GM06990 (cell line): ENCODE data around the gene TNRC6C.

Experiments used
- DNase-seq: peaks from one replicate; pipeline ENCODE4 v3.0.0-alpha.2; 2011; ENCODE audit not compliant: insufficient read length; ENCODE audit errors: extremely low read depth
- H3K27me3 ChIP-seq: replicated peaks from 2 replicates; pipeline ENCODE4 v1.6.0; 2011; ENCODE audit warnings: low read length; ENCODE audit not compliant: control insufficient read depth, insufficient read depth
- H3K36me3 ChIP-seq: 2 replicates; pipeline ENCODE4 v1.5.1; 2011; ENCODE audit warnings: low read length; ENCODE audit not compliant: control insufficient read depth, insufficient read depth
- H3K4me3 ChIP-seq: replicated peaks from 2 replicates; pipeline ENCODE4 v1.5.1; 2011; ENCODE audit warnings: low read depth, mild to moderate bottlenecking, control low read depth, low read length
- CTCF ChIP-seq: IDR thresholded peaks from 2 replicates; pipeline ENCODE4 v1.5.1; 2011; ENCODE audit warnings: low read length, control low read depth, mild to moderate bottlenecking, inconsistent platforms; ENCODE audit not compliant: insufficient read depth, poor library complexity, severe bottlenecking

The TNRC6C gene

DNA sequence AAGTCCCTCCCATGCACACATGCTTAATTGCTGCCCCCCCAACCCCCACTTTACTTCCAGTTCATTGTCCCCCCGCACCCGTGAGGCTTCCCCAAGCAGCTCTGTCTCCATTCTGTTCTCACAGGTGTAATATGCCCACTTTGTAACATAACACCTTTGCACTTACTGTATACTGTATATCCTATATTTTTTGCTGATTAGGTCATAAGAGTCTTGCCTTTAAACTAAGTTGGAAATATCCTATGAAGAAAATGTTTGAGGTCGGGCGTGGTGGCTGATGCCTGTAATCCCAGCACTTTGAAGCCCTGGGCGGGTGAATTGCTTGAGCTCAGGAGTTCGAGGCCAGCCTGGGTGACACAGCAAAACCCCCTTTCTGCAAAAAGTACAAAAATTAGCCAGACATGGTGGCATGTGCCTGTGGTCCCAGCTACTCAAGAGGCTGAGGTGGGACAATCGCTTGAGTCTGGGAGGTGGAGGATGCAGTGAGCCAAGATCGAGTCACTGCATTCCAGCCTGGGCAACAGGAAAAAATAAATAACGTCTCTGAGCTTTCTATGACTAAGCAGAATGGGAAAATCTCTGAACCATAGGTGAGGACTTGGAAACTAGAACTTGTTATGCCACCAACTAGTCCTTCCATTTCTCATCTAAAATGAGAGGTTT is 76.1 kb downstream of the TNRC6C start:
- TF ChIP-seq CTCF, result no peak
- Histone ChIP-seq H3K4me3 (no peak overlapping the region), H3K36me3 (no peaks in the 10 kb centered on the region; the same call in 1 of the 2 replicates), H3K27me3 (no peaks in the 10 kb centered on the region)
- DNase-seq, result no peak

DNA sequence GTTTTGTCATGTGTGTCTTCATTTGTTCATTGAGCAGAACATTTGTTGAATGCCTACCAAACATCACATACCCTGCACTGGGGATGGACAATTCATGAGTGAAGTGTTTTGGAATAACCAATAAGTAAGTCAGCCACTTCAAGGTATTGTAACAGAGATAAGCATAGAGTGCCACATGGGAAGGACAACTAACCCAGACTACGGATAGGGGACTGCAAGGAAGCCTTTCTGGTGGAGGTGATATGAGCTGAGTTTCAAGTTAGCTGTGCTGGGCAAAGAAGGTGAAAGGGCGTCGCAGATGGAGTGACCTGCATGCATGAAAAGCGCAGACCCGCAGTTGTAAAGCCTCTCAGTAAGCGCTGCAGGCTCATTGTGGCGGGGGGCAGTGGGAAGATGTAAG is 78.8 kb downstream of the TNRC6C start:
- no peak for TF ChIP-seq CTCF
- no peak for DNase-seq
- Histone ChIP-seq H3K27me3 (no peaks in the 10 kb centered on the region), H3K36me3 (no peaks in the 10 kb centered on the region; the same call in 1 of the 2 replicates), H3K4me3 (no peak overlapping the region)

GRCh38 chr17:78038748-78039288 is 80.3 kb downstream of the TNRC6C start:
- no peaks in the 10 kb centered on the region; the same call in 1 of the 2 replicates for H3K36me3 ChIP-seq
- no peaks in the 10 kb centered on the region for H3K27me3 ChIP-seq
- H3K4me3 ChIP-seq, result no peak overlapping the region
- TF ChIP-seq CTCF, result no peak
- DNase-seq, result no peak

GRCh38 chr17:78039581-78039980 is 81.1 kb downstream of the TNRC6C start:
- no peaks in the 10 kb centered on the region for H3K27me3 ChIP-seq
- no peak overlapping the region for H3K4me3 ChIP-seq
- no peak for DNase-seq
- H3K36me3 ChIP-seq, result no peaks in the 10 kb centered on the region; the same call in 1 of the 2 replicates
- no peak for TF ChIP-seq CTCF

GRCh38 chr17:78040440-78041385 is 82.2 kb downstream of the TNRC6C start:
- Histone ChIP-seq H3K36me3 (no peaks in the 10 kb centered on the region; the same call in 1 of the 2 replicates), H3K27me3 (no peaks in the 10 kb centered on the region), H3K4me3 (peak overlapping the region; percentile 52)
- TF ChIP-seq CTCF, result peak; percentile 25
- no peak for DNase-seq
